Gastrocnemius medialis (tissue), 4 donors: ENCODE measurements around the gene ANKRD11. TPM values are rescaled to one million over a fixed set of nuclear protein-coding genes. Genes with fewer than 3 reads are reported as not detected.

Experiments used
- ATAC-seq, 2 donors: fragments of 150-250 bp; one replicate each; pipeline ENCODE4 v1.9.1; 2016
- DNase-seq, 2 donors: peaks; one replicate each; pipeline ENCODE4 v3.0.0-alpha.2; 2019
- H3K27ac ChIP-seq, 4 donors: fragments of 200-600 bp; sonication (generic); 1 replicate in 1 of 4; 2 replicates in 3 of 4; pipeline ENCODE4 v1.5.1; 2016 to 2018; ENCODE audit warnings: mild to moderate bottlenecking in 2 of 4, moderate library complexity in 1 of 4
- H3K27me3 ChIP-seq, 3 donors: fragments of 200-600 bp; sonication (generic) in 2 of 3; 1 replicate in 1 of 3; 2 replicates in 2 of 3; pipeline versions ENCODE4 v1.5.1 to v1.6.0; 2016 to 2019; ENCODE audit warnings: mild to moderate bottlenecking in 1 of 3, moderate library complexity in 1 of 3
- H3K36me3 ChIP-seq, 2 donors: fragments of 200-600 bp; sonication (generic) in 1 of 2; one replicate each; pipeline ENCODE4 v1.5.1; 2017 to 2018
- H3K4me1 ChIP-seq, 2 donors: fragments of 200-600 bp; sonication (generic) in 1 of 2; one replicate each; pipeline ENCODE4 v1.5.1; 2016 to 2017; ENCODE audit warnings: mild to moderate bottlenecking in 2 of 2
- H3K4me3 ChIP-seq, 4 donors: fragments of 200-600 bp; sonication (generic) in 3 of 4; 1 replicate in 1 of 4; 2 replicates in 3 of 4; pipeline ENCODE4 v1.5.1; 2016 to 2019; ENCODE audit warnings: mild to moderate bottlenecking in 2 of 4
- H3K9me3 ChIP-seq, 3 donors: fragments of 200-600 bp; sonication (generic) in 2 of 3; 1 replicate in 1 of 3; 2 replicates in 2 of 3; pipeline ENCODE4 v1.5.1; 2016 to 2019
- POLR2A ChIP-seq, 2 donors: fragments of 450-650 bp; IDR thresholded peaks; one replicate each; pipeline ENCODE4 v1.6.1; 2017; ENCODE audit warnings: antibody characterized with exemption in 2 of 2, mild to moderate bottlenecking in 2 of 2, moderate library complexity in 2 of 2
- in situ Hi-C, 4 donors: fragments of 200-750 bp; cut with MboI; loops; one replicate each; pipeline versions ENCODE4 v1.15.0 to v1.8.0; 2017; ENCODE audit warnings: low sequenced_read_pairs in 4 of 4
- intact Hi-C: fragments of 100-400 bp; cut with DNase I; formaldehyde crosslinking; loops from one replicate; pipeline ENCODE4 v1.15.1; 2023; ENCODE audit warnings: low total_unique reads
- total RNA-seq, 4 donors: library from RNA; depleted of rRNA; stranded (reverse); fragments of >200 nt; gene quantifications; one replicate each; pipeline versions ENCODE4 v1.1.0 to v1.2.3, GENCODE V29; 2016
- TF ChIP-seq, protein P1 (sequence below), 5 experiments: fragments of 450-650 bp in 3 of 5; fragments of 200-600 bp in 2 of 5; sonication (generic) in 2 of 5; IDR thresholded peaks in 4 of 5; conservative IDR thresholded peaks in 1 of 5; 1 replicate in 4 of 5; 2 replicates in 1 of 5; pipeline ENCODE4 v1.5.1; 2016 to 2019; ENCODE audit warnings: antibody characterized with exemption in 5 of 5, mild to moderate bottlenecking in 3 of 5, moderate library complexity in 3 of 5

ANKRD11 gene
- total RNA-seq, 4 donors from 2014 or later, result 26.0 to 77.0 (median 55.0) TPM

DNA sequence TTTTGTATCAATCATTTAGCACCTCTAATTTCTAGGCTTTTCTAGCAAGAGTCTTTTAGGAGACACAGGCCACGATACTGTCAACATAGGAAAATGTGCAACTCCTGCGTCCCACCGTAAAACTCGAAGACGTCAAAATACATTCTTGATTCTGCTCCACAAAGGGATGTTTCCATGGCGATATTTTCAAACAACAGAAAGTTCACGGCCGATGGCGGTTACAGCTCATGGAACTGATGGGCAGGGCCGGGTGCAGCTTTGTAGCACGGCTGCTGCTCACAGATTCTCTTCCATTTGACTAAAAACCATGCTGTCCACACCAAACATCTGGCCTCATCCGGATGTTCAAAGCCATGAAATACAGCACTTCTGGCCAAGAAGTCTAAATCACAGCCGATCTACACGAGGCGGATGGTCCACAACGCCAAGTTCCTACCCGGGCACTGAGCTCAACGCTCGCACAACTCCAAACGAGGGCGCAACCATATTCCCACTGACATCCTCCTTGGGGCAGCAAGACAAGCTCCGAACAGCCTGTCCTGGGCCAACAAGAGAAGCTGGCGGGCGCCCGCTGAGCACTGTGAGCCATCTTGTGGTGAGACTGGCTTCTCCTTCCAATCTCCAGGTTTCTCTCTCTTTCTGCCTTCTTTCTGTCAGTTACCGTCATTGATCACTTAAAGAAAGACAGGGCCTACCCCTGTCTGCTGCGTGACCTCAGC lies 193.0 kb downstream of the ANKRD11 start:
- DNase-seq (no peak), ATAC-seq (no peak)
- intact Hi-C loops (no loop called here), in situ Hi-C loops (no loop called here)
- Histone ChIP-seq H3K27ac (peak overlapping the region in 3 of 4 donors; percentile 91 to 97 (median 93)), H3K36me3 (no peaks in the 10 kb centered on the region), H3K4me3 (no peak overlapping the region), H3K4me1 (peaks cover 45 to 65% of the 10 kb centered on the region in 2 donors), H3K27me3 (no peaks in the 10 kb centered on the region), H3K9me3 (no peaks in the 10 kb centered on the region)
- TF ChIP-seq, protein P1, sequence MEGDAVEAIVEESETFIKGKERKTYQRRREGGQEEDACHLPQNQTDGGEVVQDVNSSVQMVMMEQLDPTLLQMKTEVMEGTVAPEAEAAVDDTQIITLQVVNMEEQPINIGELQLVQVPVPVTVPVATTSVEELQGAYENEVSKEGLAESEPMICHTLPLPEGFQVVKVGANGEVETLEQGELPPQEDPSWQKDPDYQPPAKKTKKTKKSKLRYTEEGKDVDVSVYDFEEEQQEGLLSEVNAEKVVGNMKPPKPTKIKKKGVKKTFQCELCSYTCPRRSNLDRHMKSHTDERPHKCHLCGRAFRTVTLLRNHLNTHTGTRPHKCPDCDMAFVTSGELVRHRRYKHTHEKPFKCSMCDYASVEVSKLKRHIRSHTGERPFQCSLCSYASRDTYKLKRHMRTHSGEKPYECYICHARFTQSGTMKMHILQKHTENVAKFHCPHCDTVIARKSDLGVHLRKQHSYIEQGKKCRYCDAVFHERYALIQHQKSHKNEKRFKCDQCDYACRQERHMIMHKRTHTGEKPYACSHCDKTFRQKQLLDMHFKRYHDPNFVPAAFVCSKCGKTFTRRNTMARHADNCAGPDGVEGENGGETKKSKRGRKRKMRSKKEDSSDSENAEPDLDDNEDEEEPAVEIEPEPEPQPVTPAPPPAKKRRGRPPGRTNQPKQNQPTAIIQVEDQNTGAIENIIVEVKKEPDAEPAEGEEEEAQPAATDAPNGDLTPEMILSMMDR (IDR thresholded peaks at IDR 0.05 in 4 of 5, conservative IDR thresholded peaks at IDR 0.05 in 1 of 5), result no peak
- TF ChIP-seq POLR2A (IDR thresholded peaks at IDR 0.05), result no peak

- Histone ChIP-seq H3K27ac (no peak overlapping the region), H3K9me3 (no peaks in the 10 kb centered on the region), H3K36me3 (no peaks in the 10 kb centered on the region), H3K4me1 (peaks cover 31 to 51% of the 10 kb centered on the region in 2 donors), H3K4me3 (no peak overlapping the region), H3K27me3 (no peaks in the 10 kb centered on the region)
- in situ Hi-C loops (no loop called here), intact Hi-C loops (no loop called here)
- TF ChIP-seq POLR2A (IDR thresholded peaks at IDR 0.05), result no peak
- TF ChIP-seq, protein P1 (IDR thresholded peaks at IDR 0.05 in 4 of 5, conservative IDR thresholded peaks at IDR 0.05 in 1 of 5), result no peak
- no peak for DNase-seq
- no peak for ATAC-seq
Observed at GRCh38 chr16:89295915-89296314, 194.4 kb downstream of the ANKRD11 start.

DNA sequence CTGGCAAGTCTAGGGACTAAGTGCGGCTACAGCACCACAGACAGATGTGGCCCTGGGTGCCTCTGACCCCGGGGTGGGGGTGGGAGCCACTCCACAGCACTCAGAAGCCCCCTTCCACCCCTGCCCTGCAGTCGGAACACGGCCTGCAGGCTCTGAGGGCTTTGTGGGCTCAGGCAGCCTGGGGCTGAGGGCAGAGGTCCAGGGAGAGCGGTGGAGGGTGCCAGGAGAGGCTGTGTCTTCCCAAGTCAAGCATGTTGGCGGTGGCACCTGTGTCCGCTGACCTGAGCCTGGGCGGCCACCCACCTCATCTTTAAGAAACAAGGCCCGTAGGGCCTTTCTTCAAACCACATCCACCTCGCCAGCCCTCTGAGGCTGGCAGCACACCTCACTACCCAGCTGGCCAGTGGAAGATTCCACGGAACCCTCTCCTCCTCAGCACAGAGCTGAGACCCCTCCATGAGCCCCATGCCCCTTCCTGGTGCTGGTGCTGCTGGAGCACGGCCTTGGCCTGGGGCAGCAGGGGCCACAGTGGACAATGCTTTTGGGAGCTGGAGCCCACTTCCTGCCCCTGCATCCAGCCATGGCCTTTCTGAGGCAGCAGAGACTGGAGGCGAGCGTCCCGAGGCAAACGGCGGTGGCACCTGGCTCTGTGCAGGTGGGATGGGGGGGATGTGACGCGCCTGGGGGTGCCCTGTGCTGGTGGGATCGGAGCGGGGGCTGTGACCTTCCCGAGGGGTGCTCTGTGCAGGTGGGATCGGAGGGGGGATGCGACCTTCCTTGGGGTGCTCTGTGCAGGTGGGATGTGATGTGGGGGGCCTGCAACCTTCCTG lies 195.1 kb downstream of the ANKRD11 start:
- Histone ChIP-seq H3K9me3 (no peaks in the 10 kb centered on the region), H3K27ac (no peak overlapping the region), H3K27me3 (no peaks in the 10 kb centered on the region), H3K4me1 (peaks cover 25 to 46% of the 10 kb centered on the region in 2 donors), H3K36me3 (no peaks in the 10 kb centered on the region), H3K4me3 (no peak overlapping the region)
- DNase-seq, result no peak
- in situ Hi-C loops (no loop called here), intact Hi-C loops (no loop called here)
- TF ChIP-seq, protein P1 (IDR thresholded peaks at IDR 0.05 in 4 of 5, conservative IDR thresholded peaks at IDR 0.05 in 1 of 5), result no peak
- no peak for TF ChIP-seq POLR2A (IDR thresholded peaks at IDR 0.05)
- ATAC-seq, result no peak

DNA sequence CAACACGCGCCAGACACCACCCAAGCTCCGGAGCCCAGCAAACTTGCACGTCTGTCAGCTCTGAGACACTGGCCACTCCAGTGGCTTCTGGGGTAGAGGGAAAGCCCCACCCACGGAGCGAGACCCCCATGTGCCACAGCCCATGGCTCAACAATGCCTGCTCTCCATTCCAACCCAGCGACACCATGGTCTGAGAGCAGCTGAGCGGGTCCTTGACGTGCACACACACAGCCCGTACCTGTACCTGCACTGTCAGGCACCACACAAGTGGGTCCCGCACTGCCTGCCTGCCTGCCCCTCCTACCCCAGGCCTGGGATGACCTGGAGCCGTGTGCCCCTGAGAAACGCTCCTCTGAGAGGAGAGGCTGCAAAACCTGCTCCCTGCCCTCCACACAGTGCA lies 195.9 kb downstream of the ANKRD11 start:
- Histone ChIP-seq H3K27ac (no peak overlapping the region), H3K9me3 (no peaks in the 10 kb centered on the region), H3K4me3 (no peak overlapping the region), H3K36me3 (no peaks in the 10 kb centered on the region), H3K27me3 (no peaks in the 10 kb centered on the region), H3K4me1 (peaks cover 20 to 38% of the 10 kb centered on the region in 2 donors)
- ATAC-seq (no peak), DNase-seq (no peak)
- TF ChIP-seq POLR2A (IDR thresholded peaks at IDR 0.05), result no peak
- TF ChIP-seq, protein P1 (IDR thresholded peaks at IDR 0.05 in 4 of 5, conservative IDR thresholded peaks at IDR 0.05 in 1 of 5), result no peak
- intact Hi-C loops (no loop called here), in situ Hi-C loops (no loop called here)
